Liver (tissue), 9 donors: ENCODE data around the gene POLR3GL. TPM values are rescaled to one million over a fixed set of nuclear protein-coding genes. Genes with fewer than 3 reads are reported as not detected.

Source experiments
- DNase-seq: peaks from one replicate; pipeline ENCODE4 v3.0.0-alpha.2; 2017; ENCODE audit warnings: low spot score
- H3K27ac ChIP-seq, 2 donors: one replicate each; pipeline ENCODE4 v1.7.0; 2013; ENCODE audit warnings: inconsistent platforms in 2 of 2, low read length in 2 of 2, control low read depth in 1 of 2, low read depth in 1 of 2, mild to moderate bottlenecking in 1 of 2
- H3K27me3 ChIP-seq, 4 donors: one replicate each; pipeline versions ENCODE4 v1.6.1 to v1.7.0; 2013; ENCODE audit warnings: low read length in 3 of 4, inconsistent platforms in 1 of 4, mild to moderate bottlenecking in 1 of 4, moderate library complexity in 1 of 4; ENCODE audit not compliant: control insufficient read depth in 4 of 4, insufficient read depth in 4 of 4
- H3K36me3 ChIP-seq, 4 donors: one replicate each; pipeline versions ENCODE4 v1.6.1 to v1.7.0; 2013; ENCODE audit warnings: low read length in 3 of 4, mild to moderate bottlenecking in 3 of 4, low read depth in 1 of 4, moderate library complexity in 1 of 4; ENCODE audit not compliant: control insufficient read depth in 4 of 4, insufficient read depth in 3 of 4
- H3K4me1 ChIP-seq, 4 donors: one replicate each; pipeline versions ENCODE4 v1.6.1 to v1.7.0; 2013; ENCODE audit warnings: low read length in 3 of 4, mild to moderate bottlenecking in 3 of 4, moderate library complexity in 1 of 4; ENCODE audit not compliant: control insufficient read depth in 4 of 4, insufficient read depth in 4 of 4
- H3K4me3 ChIP-seq, 3 donors: one replicate each; pipeline versions ENCODE4 v1.6.1 to v1.7.0; 2013; ENCODE audit warnings: low read length in 3 of 3, control low read depth in 1 of 3, low read depth in 1 of 3, mild to moderate bottlenecking in 1 of 3
- H3K9ac ChIP-seq, 2 donors: one replicate each; pipeline ENCODE4 v1.7.0; 2013; ENCODE audit warnings: low read length in 2 of 2, mild to moderate bottlenecking in 2 of 2, moderate library complexity in 2 of 2, control low read depth in 1 of 2, low read depth in 1 of 2
- H3K9me3 ChIP-seq, 4 donors: one replicate each; pipeline versions ENCODE4 v1.6.1 to v1.7.0; 2013; ENCODE audit warnings: low read length in 3 of 4; ENCODE audit not compliant: control insufficient read depth in 4 of 4
- EGR1 ChIP-seq, 2 donors: IDR thresholded peaks; 2 replicates each; pipeline ENCODE4 v1.6.1; 2016 to 2018; ENCODE audit warnings: antibody characterized with exemption in 2 of 2, low read depth in 2 of 2
- FOXA1 ChIP-seq: IDR thresholded peaks from 2 replicates; pipeline ENCODE4 v1.6.1; 2016; ENCODE audit warnings: antibody characterized with exemption
- FOXA2 ChIP-seq: IDR thresholded peaks from 2 replicates; pipeline ENCODE4 v1.6.1; 2016; ENCODE audit warnings: antibody characterized with exemption
- GABPA ChIP-seq, 2 donors: IDR thresholded peaks in 1 of 2; conservative IDR thresholded peaks in 1 of 2; 2 replicates each; pipeline ENCODE4 v1.6.1; 2016; ENCODE audit warnings: antibody characterized with exemption in 2 of 2, mild to moderate bottlenecking in 1 of 2, moderate library complexity in 1 of 2
- HNF4A ChIP-seq, 2 donors: conservative IDR thresholded peaks; 2 replicates each; pipeline ENCODE4 v1.6.1; 2016; ENCODE audit warnings: antibody characterized with exemption in 2 of 2, mild to moderate bottlenecking in 2 of 2
- HNF4G ChIP-seq: IDR thresholded peaks from 2 replicates; pipeline ENCODE4 v1.6.1; 2016; ENCODE audit warnings: antibody characterized with exemption
- JUND ChIP-seq, 2 donors: IDR thresholded peaks; 2 replicates each; pipeline ENCODE4 v1.6.1; 2016; ENCODE audit warnings: antibody characterized with exemption in 2 of 2
- NR2F2 ChIP-seq: IDR thresholded peaks from 2 replicates; pipeline ENCODE4 v1.6.1; 2016; ENCODE audit warnings: antibody characterized with exemption
- RXRA ChIP-seq, 2 donors: IDR thresholded peaks; 2 replicates each; pipeline ENCODE4 v1.6.1; 2017 to 2018; ENCODE audit warnings: antibody characterized with exemption in 2 of 2, mild to moderate bottlenecking in 1 of 2
- SP1 ChIP-seq: IDR thresholded peaks from 2 replicates; pipeline ENCODE4 v1.6.1; 2018; ENCODE audit warnings: antibody characterized with exemption, mild to moderate bottlenecking
- TAF1 ChIP-seq: conservative IDR thresholded peaks from 2 replicates; pipeline ENCODE4 v1.6.1; 2016; ENCODE audit warnings: antibody characterized with exemption, mild to moderate bottlenecking
- YY1 ChIP-seq: IDR thresholded peaks from 2 replicates; pipeline ENCODE4 v1.6.1; 2016; ENCODE audit warnings: antibody characterized with exemption, mild to moderate bottlenecking
- WGBS: extraction: QIAGEN DNeasy Blood & Tissue Kit; methylation state at CpG from one replicate; pipeline ENCODE4 v1.1.7; 2013; 5-methylcytosine and 5-hydroxymethylcytosine counted together
- polyA plus RNA-seq, 2 donors: library from polyadenylated mRNA; stranded (reverse) in 1 of 2; unstranded in 1 of 2; fragments of 200-250 nt in 1 of 2; fragments of >200 nt in 1 of 2; fragmentation: Nextera tagmentation in 1 of 2; extraction: Ambion mirVana in 1 of 2; gene quantifications; one replicate each; pipeline versions ENCODE4 v1.2.1 to v1.2.3, GENCODE V29; 2013 to 2015
- total RNA-seq, 2 donors: library from RNA; depleted of rRNA; stranded (reverse); fragments of >200 nt; gene quantifications; one replicate each; pipeline ENCODE4 v1.2.3, GENCODE V29; 2014
- TF ChIP-seq, protein P1 (sequence below): IDR thresholded peaks from 2 replicates; pipeline ENCODE4 v1.6.1; 2016; ENCODE audit warnings: antibody characterized with exemption
- TF ChIP-seq, protein P2 (sequence below): fragments of 150-350 bp; IDR thresholded peaks from 2 replicates; pipeline ENCODE4 v1.5.1; 2017; ENCODE audit warnings: improper control_type of control experiment, low read depth, low read length; ENCODE audit not compliant: missing input control
- TF ChIP-seq, protein P3 (sequence below): IDR thresholded peaks from 2 replicates; pipeline ENCODE4 v1.6.1; 2016; ENCODE audit warnings: antibody characterized with exemption
- TF ChIP-seq, protein P4 (sequence below): IDR thresholded peaks from 2 replicates; pipeline ENCODE4 v1.6.1; 2016; ENCODE audit warnings: antibody characterized with exemption, mild to moderate bottlenecking
- TF ChIP-seq, protein P5 (sequence below): IDR thresholded peaks from 2 replicates; pipeline ENCODE4 v1.6.1; 2016; ENCODE audit warnings: antibody characterized with exemption
- donor health status: healthy.
- donor health status: healthy.
- donor health status: healthy.
- donor health status: healthy.
- donor health status: healthy.

Gene POLR3GL
- total and polyA plus RNA-seq, 4 donors: 11.9 to 23.4 (median 16.2) TPM

DNA sequence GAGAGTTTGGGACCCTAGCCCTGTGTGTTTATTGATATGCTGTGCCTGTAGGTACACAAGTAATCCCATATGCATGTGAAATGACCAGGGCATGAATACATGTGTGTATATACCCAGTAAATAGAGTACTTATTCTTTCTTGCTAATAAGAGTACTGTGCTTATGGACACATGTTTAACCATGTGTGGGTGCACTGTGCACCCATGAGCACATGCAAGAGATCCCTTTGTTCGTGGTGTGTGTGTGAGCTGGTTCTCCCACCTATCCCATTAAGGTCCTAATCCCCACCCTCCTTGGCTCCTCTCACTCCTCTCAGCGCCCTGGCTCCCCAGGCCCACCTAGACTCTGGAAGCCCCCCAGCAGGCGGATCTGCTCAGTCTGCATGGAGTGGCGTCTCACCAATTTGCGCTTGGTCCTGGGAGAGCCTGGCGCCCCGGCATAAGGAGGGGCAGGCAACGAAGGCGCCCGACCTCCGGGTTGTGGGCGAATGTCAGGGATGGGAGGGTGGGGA lies 4.5 kb upstream of the POLR3GL start:
- H3K4me1 ChIP-seq: peaks cover 13 to 76% (median 54%) of the 10 kb centered on the region in 4 donors
- no peaks in the 10 kb centered on the region for H3K36me3 ChIP-seq
- 11% methylated on average over 12 of the region's 12 CpGs for WGBS
- H3K9me3 ChIP-seq: no peaks in the 10 kb centered on the region
- no peak for DNase-seq
- H3K27ac ChIP-seq: peak overlapping the region; percentile 39 to 86
- peak overlapping the region; percentile 56 to 71 (median 62) for H3K4me3 ChIP-seq
- no peaks in the 10 kb centered on the region for H3K27me3 ChIP-seq
- TF ChIP-seq YY1 (no peak), FOXA2 (no peak), FOXA1 (no peak), RXRA (IDR thresholded peaks at IDR 0.05) (no peak), JUND (IDR thresholded peaks at IDR 0.05) (no peak), EGR1 (IDR thresholded peaks at IDR 0.05; ENCODE audit: low read depth in 2 of 2) (no peak)
- TF ChIP-seq, protein P1, sequence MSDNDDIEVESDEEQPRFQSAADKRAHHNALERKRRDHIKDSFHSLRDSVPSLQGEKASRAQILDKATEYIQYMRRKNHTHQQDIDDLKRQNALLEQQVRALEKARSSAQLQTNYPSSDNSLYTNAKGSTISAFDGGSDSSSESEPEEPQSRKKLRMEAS: no peak
- TF ChIP-seq, protein P2, sequence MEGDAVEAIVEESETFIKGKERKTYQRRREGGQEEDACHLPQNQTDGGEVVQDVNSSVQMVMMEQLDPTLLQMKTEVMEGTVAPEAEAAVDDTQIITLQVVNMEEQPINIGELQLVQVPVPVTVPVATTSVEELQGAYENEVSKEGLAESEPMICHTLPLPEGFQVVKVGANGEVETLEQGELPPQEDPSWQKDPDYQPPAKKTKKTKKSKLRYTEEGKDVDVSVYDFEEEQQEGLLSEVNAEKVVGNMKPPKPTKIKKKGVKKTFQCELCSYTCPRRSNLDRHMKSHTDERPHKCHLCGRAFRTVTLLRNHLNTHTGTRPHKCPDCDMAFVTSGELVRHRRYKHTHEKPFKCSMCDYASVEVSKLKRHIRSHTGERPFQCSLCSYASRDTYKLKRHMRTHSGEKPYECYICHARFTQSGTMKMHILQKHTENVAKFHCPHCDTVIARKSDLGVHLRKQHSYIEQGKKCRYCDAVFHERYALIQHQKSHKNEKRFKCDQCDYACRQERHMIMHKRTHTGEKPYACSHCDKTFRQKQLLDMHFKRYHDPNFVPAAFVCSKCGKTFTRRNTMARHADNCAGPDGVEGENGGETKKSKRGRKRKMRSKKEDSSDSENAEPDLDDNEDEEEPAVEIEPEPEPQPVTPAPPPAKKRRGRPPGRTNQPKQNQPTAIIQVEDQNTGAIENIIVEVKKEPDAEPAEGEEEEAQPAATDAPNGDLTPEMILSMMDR: no peak
- TF ChIP-seq, protein P3, sequence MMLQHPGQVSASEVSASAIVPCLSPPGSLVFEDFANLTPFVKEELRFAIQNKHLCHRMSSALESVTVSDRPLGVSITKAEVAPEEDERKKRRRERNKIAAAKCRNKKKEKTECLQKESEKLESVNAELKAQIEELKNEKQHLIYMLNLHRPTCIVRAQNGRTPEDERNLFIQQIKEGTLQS: no peak
- no peak overlapping the region for H3K9ac ChIP-seq

DNA sequence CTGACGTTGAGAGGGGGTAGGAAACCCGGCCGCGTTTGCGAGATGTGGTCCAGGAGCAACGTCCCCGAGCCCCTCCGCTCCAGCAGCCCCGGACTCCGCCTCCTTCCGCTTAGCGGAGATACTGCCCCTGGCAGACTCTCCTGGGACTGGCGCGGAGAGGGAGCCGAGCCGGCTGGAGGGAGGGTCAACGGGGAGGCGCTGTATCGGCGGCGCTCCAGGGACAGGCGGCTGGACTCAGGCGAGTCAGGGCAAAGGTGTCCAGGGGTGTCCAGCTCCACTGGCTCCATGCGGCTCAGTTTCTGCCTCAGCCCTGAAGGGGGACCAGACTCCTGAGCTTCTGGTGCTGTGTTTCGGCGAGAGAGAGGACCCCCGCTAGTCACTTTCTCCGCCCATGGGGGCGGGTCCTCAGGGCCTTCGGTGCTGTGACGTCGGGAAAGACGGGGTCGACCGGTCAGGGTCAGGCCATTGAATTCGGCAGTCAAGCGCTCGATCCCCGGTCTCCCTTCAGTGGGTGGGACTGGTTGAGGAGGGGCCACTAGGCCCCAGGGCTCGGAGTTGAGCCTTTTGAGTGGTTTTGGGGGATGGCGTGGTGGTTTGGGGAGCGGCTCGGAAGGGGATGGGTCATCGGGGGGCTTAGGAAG lies 3.9 kb upstream of the POLR3GL start:
- DNase-seq: peak; percentile 75
- TF ChIP-seq RXRA (IDR thresholded peaks at IDR 0.05) (peak; percentile 59 to 78), TAF1 (peak; percentile 84), YY1 (peak; percentile 88), NR2F2 (peak; percentile 82), HNF4G (peak; percentile 12), FOXA2 (no peak), GABPA (IDR thresholded peaks at IDR 0.05 in 1 of 2, conservative IDR thresholded peaks at IDR 0.05 in 1 of 2) (no peak), HNF4A (conservative IDR thresholded peaks at IDR 0.05) (peak; percentile 19 to 45), JUND (IDR thresholded peaks at IDR 0.05) (peak in 1 of 2 donors; percentile 30), SP1 (peak; percentile 59)
- TF ChIP-seq, protein P3: no peak
- TF ChIP-seq, protein P4, sequence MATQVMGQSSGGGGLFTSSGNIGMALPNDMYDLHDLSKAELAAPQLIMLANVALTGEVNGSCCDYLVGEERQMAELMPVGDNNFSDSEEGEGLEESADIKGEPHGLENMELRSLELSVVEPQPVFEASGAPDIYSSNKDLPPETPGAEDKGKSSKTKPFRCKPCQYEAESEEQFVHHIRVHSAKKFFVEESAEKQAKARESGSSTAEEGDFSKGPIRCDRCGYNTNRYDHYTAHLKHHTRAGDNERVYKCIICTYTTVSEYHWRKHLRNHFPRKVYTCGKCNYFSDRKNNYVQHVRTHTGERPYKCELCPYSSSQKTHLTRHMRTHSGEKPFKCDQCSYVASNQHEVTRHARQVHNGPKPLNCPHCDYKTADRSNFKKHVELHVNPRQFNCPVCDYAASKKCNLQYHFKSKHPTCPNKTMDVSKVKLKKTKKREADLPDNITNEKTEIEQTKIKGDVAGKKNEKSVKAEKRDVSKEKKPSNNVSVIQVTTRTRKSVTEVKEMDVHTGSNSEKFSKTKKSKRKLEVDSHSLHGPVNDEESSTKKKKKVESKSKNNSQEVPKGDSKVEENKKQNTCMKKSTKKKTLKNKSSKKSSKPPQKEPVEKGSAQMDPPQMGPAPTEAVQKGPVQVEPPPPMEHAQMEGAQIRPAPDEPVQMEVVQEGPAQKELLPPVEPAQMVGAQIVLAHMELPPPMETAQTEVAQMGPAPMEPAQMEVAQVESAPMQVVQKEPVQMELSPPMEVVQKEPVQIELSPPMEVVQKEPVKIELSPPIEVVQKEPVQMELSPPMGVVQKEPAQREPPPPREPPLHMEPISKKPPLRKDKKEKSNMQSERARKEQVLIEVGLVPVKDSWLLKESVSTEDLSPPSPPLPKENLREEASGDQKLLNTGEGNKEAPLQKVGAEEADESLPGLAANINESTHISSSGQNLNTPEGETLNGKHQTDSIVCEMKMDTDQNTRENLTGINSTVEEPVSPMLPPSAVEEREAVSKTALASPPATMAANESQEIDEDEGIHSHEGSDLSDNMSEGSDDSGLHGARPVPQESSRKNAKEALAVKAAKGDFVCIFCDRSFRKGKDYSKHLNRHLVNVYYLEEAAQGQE: peak; percentile 77
- TF ChIP-seq, protein P1: peak; percentile 23
- TF ChIP-seq, protein P5, sequence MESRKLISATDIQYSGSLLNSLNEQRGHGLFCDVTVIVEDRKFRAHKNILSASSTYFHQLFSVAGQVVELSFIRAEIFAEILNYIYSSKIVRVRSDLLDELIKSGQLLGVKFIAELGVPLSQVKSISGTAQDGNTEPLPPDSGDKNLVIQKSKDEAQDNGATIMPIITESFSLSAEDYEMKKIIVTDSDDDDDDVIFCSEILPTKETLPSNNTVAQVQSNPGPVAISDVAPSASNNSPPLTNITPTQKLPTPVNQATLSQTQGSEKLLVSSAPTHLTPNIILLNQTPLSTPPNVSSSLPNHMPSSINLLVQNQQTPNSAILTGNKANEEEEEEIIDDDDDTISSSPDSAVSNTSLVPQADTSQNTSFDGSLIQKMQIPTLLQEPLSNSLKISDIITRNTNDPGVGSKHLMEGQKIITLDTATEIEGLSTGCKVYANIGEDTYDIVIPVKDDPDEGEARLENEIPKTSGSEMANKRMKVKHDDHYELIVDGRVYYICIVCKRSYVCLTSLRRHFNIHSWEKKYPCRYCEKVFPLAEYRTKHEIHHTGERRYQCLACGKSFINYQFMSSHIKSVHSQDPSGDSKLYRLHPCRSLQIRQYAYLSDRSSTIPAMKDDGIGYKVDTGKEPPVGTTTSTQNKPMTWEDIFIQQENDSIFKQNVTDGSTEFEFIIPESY: no peak
- Histone ChIP-seq H3K36me3 (no peaks in the 10 kb centered on the region), H3K27ac (peak overlapping the region; percentile 67 to 86), H3K4me1 (peaks cover 10 to 75% (median 52%) of the 10 kb centered on the region in 4 donors), H3K9ac (peak overlapping the region in 1 of 2 donors; percentile 49), H3K4me3 (peak overlapping the region; percentile 56 to 71 (median 62)), H3K9me3 (no peaks in the 10 kb centered on the region), H3K27me3 (no peaks in the 10 kb centered on the region)
- WGBS: under 1% methylated on average over 44 of the region's 44 CpGs
